GM03348 (cell line): ENCODE measurements around the gene DCLK1.

Source experiments
- DNase-seq: peaks from one replicate; pipeline ENCODE4 v3.0.0; 2012; ENCODE audit warnings: low spot score

Gene DCLK1

GRCh38 chr13:36033035-36033434 lies 98.1 kb downstream of the DCLK1 start:
- no peak for DNase-seq

GRCh38 chr13:36031490-36031889 lies 99.7 kb downstream of the DCLK1 start:
- DNase-seq, result no peak

GRCh38 chr13:36030670-36031331 lies 100.4 kb downstream of the DCLK1 start:
- DNase-seq, result peak; percentile 47

- DNase-seq, result no peak
Observed at GRCh38 chr13:36029166-36029565, 102.0 kb downstream of the DCLK1 start.

- no peak for DNase-seq
Observed at GRCh38 chr13:36028359-36029025, 102.7 kb downstream of the DCLK1 start.

GRCh38 chr13:36026531-36026930 lies 104.7 kb downstream of the DCLK1 start:
- no peak for DNase-seq

- DNase-seq, result no peak
Observed at GRCh38 chr13:36014763-36015162, 116.4 kb downstream of the DCLK1 start.

- DNase-seq, result no peak
Observed at GRCh38 chr13:36006894-36007675, 124.1 kb downstream of the DCLK1 start.

- DNase-seq, result no peak
Observed at GRCh38 chr13:36006347-36006746, 124.8 kb downstream of the DCLK1 start.

GRCh38 chr13:36001561-36001960 lies 129.6 kb downstream of the DCLK1 start:
- DNase-seq, result no peak

GRCh38 chr13:36000028-36000427 lies 131.2 kb downstream of the DCLK1 start:
- no peak for DNase-seq

GRCh38 chr13:35996360-35996759 lies 134.8 kb downstream of the DCLK1 start:
- no peak for DNase-seq

- DNase-seq, result peak; percentile 18
Observed at GRCh38 chr13:35995136-35995535, 136.0 kb downstream of the DCLK1 start.

- peak; percentile 60 for DNase-seq
Observed at GRCh38 chr13:35994131-35994966, 136.8 kb downstream of the DCLK1 start.

GRCh38 chr13:35993686-35994085 lies 137.5 kb downstream of the DCLK1 start:
- no peak for DNase-seq

- DNase-seq, result no peak
Observed at GRCh38 chr13:35992964-35993363, 138.2 kb downstream of the DCLK1 start.

- no peak for DNase-seq
Observed at GRCh38 chr13:35990196-35990595, 141.0 kb downstream of the DCLK1 start.

- DNase-seq, result no peak
Observed at GRCh38 chr13:35988648-35989081, 142.5 kb downstream of the DCLK1 start.

- no peak for DNase-seq
Observed at GRCh38 chr13:35987572-35988513, 143.3 kb downstream of the DCLK1 start.

GRCh38 chr13:35984776-35985453 lies 146.3 kb downstream of the DCLK1 start:
- no peak for DNase-seq
